Measurements from ENCODE around the gene CDO1.

- TF ChIP-seq CTCF (IDR thresholded peaks at IDR 0.05) = no peak
- TF ChIP-seq POLR2A (IDR thresholded peaks at IDR 0.05) = no peak
Observed at GRCh38 chr5:115816226-115817081, at the start of gene CDO1.

Measured in Peyer's patch (tissue), 4 donors.